ENCODE measurements around the gene CGNL1. TPM values are rescaled to one million over a fixed set of nuclear protein-coding genes. Genes with fewer than 3 reads are reported as not detected.

The CGNL1 gene
- total RNA-seq, 4 donors from 2014 or later = 5.7 to 22.9 (median 14.5) TPM

DNA sequence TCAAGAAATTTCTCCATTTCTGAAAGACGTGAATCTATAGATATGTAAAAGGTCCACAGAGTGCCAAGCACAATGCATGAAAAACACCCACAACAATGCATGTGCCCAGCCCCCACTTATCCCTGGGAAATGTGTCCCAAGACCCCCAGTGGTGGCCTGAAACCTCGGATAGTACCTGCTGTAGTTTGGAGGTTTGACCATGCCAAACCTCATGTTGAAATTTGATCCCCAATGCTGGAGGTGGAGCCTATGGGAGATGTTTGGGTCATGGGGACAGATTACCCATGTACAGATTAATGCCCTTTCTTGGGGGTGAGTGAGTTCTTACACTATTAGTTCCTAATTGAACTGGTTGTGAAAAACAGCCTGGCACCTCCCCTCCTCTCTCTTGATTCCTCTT, 194.0 kb downstream of the CGNL1 start:
- peak in 1 of 2 donors; percentile 42 for DNase-seq (ENCODE audit: low spot score in 2 of 2)
- intact Hi-C loops (cut with DNase I; ENCODE audit: low total_unique reads) = loop anchor here (5.0 kb wide), 1 partner anchor 1427 kb away; no protein-coding TSS in a partner anchor
- no peak overlapping the region for H3K4me3 ChIP-seq (ENCODE audit: low read depth, poor library complexity, severe bottlenecking)
- no peak for TF ChIP-seq POLR2A (IDR thresholded peaks at IDR 0.05)
- TF ChIP-seq, protein P1, sequence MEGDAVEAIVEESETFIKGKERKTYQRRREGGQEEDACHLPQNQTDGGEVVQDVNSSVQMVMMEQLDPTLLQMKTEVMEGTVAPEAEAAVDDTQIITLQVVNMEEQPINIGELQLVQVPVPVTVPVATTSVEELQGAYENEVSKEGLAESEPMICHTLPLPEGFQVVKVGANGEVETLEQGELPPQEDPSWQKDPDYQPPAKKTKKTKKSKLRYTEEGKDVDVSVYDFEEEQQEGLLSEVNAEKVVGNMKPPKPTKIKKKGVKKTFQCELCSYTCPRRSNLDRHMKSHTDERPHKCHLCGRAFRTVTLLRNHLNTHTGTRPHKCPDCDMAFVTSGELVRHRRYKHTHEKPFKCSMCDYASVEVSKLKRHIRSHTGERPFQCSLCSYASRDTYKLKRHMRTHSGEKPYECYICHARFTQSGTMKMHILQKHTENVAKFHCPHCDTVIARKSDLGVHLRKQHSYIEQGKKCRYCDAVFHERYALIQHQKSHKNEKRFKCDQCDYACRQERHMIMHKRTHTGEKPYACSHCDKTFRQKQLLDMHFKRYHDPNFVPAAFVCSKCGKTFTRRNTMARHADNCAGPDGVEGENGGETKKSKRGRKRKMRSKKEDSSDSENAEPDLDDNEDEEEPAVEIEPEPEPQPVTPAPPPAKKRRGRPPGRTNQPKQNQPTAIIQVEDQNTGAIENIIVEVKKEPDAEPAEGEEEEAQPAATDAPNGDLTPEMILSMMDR (IDR thresholded peaks at IDR 0.05) = no peak
- 68 to 81% methylated on average over 2 of the region's 2 CpGs for WGBS, 2 donors

- TF ChIP-seq POLR2A (IDR thresholded peaks at IDR 0.05) = no peak
- TF ChIP-seq, protein P1 (IDR thresholded peaks at IDR 0.05) = no peak
- no peak for DNase-seq (ENCODE audit: low spot score in 2 of 2)
- intact Hi-C loops (cut with DNase I; ENCODE audit: low total_unique reads) = loop anchor here (5.0 kb wide), 1 partner anchor 1426 kb away; no protein-coding TSS in a partner anchor
- no peak overlapping the region for H3K4me3 ChIP-seq (ENCODE audit: low read depth, poor library complexity, severe bottlenecking)
- WGBS, 2 donors = 45 to 82% methylated on average over 3 of the region's 3 CpGs
These were observed 194.7 kb downstream of the CGNL1 start for GRCh38 chr15:57570994-57571393.

GRCh38 chr15:57571725-57572124, 195.4 kb downstream of the CGNL1 start:
- no peak overlapping the region for H3K4me3 ChIP-seq (ENCODE audit: low read depth, poor library complexity, severe bottlenecking)
- TF ChIP-seq, protein P1 (IDR thresholded peaks at IDR 0.05) = no peak
- TF ChIP-seq POLR2A (IDR thresholded peaks at IDR 0.05) = no peak
- peak in 1 of 2 donors; percentile 48 for DNase-seq (ENCODE audit: low spot score in 2 of 2)
- 85 to 88% methylated on average over 7 of the region's 7 CpGs for WGBS, 2 donors
- intact Hi-C loops (cut with DNase I; ENCODE audit: low total_unique reads) = loop anchor here (5.0 kb wide), 1 partner anchor 1426 kb away; no protein-coding TSS in a partner anchor

- TF ChIP-seq, protein P1 (IDR thresholded peaks at IDR 0.05) = no peak
- TF ChIP-seq POLR2A (IDR thresholded peaks at IDR 0.05) = no peak
- WGBS, 2 donors = 75 to 79% methylated on average over 3 of the region's 3 CpGs
- intact Hi-C loops (cut with DNase I; ENCODE audit: low total_unique reads) = loop anchor here (5.0 kb wide), 1 partner anchor 1425 kb away; no protein-coding TSS in a partner anchor
- no peak overlapping the region for H3K4me3 ChIP-seq (ENCODE audit: low read depth, poor library complexity, severe bottlenecking)
- DNase-seq (ENCODE audit: low spot score in 2 of 2) = no peak
These were observed 196.2 kb downstream of the CGNL1 start for GRCh38 chr15:57572468-57572867.

- intact Hi-C loops (cut with DNase I; ENCODE audit: low total_unique reads) = loop anchor here (5.0 kb wide), 1 partner anchor 1424 kb away; no protein-coding TSS in a partner anchor
- 86 to 88% methylated on average over 4 of the region's 4 CpGs for WGBS, 2 donors
These were observed 196.8 kb downstream of the CGNL1 start for GRCh38 chr15:57573151-57573550.

More at GRCh38 chr15:57573151-57573550, 196.8 kb downstream of the CGNL1 start:
- no peak overlapping the region for H3K4me3 ChIP-seq (ENCODE audit: low read depth, poor library complexity, severe bottlenecking)
- no peak for TF ChIP-seq POLR2A (IDR thresholded peaks at IDR 0.05)
- TF ChIP-seq, protein P1 (IDR thresholded peaks at IDR 0.05) = no peak
- no peak for DNase-seq (ENCODE audit: low spot score in 2 of 2)

All from lower leg skin (tissue), 4 donors.